Measurements from ENCODE around the gene APOBEC3B.

GRCh38 chr22:38946771-38947170, 35.4 kb upstream of the APOBEC3B start:
- TF ChIP-seq EZH2phosphoT487 (IDR thresholded peaks at IDR 0.05; ENCODE audit: insufficient read depth, low read depth) (no peak), EZH2 (IDR thresholded peaks at IDR 0.05; ENCODE audit: insufficient read depth, poor library complexity, severe bottlenecking) (no peak)

Data from GM23248 (cell line).